Measurements from ENCODE around the gene ZIC4.

The ZIC4 gene

GRCh38 chr3:147406028-147406931 is at the start of gene ZIC4:
TSS of gene ZIC4 (minus strand) at chr3:147406543. CDS start at chr3:147402797, 3,746 bp downstream.
- no peak for DNase-seq
- in situ Hi-C loops (cut with MboI; ENCODE audit: low pct_unique_long_range_greater_than_20kb, low sequenced_read_pairs) = no loop called here

DNA sequence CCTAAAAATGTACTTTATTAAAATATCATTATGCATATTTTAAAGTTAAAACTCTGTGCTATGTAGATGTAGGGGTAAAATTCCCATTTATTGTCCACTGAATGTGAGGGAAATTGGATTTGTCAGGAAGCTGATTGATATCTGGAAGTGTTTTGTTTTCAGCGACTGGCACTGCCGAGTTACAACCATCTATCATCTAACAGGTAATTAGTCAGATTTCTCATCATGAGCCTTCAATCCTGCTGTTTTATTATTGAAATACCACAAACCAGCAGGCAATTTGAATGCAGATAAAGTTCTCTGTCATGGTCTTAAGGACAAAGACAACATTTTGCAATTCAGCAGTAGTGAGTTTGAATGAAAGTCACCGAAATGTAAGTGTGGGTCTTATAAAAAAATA is 43.3 kb upstream of the ZIC4 start:
- no peak for DNase-seq
- in situ Hi-C loops (cut with MboI; ENCODE audit: low pct_unique_long_range_greater_than_20kb, low sequenced_read_pairs) = no loop called here

- in situ Hi-C loops (cut with MboI; ENCODE audit: low pct_unique_long_range_greater_than_20kb, low sequenced_read_pairs) = no loop called here
- no peak for DNase-seq
Measured at GRCh38 chr3:147447224-147447623, 40.9 kb upstream of the ZIC4 start.

GRCh38 chr3:147431751-147432150 is 25.4 kb upstream of the ZIC4 start:
- in situ Hi-C loops (cut with MboI; ENCODE audit: low pct_unique_long_range_greater_than_20kb, low sequenced_read_pairs) = no loop called here
- no peak for DNase-seq

- in situ Hi-C loops (cut with MboI; ENCODE audit: low pct_unique_long_range_greater_than_20kb, low sequenced_read_pairs) = no loop called here
- DNase-seq = no peak
Measured at GRCh38 chr3:147428754-147429153, 22.4 kb upstream of the ZIC4 start.

DNA sequence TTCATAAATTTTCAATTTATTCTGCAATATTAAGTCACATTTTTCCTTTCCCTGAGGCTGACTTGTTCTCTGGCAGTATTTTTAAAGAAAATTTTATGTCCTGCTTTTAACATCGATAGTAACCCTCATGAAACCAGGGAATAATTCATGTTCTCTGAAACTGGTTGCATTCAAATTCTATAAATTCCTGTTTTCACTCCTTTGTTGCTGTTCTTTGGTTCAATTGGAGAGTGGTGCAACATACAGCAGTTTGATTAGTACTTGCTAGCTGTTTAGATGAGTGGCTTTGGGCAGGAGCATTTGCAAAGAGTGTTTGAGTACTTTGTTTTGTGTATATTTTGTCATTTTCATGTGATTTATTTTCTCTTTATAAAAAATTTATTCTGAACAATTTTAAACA is 22.0 kb upstream of the ZIC4 start:
- no peak for DNase-seq
- in situ Hi-C loops (cut with MboI; ENCODE audit: low pct_unique_long_range_greater_than_20kb, low sequenced_read_pairs) = no loop called here

GRCh38 chr3:147427746-147428145 is 21.4 kb upstream of the ZIC4 start:
- DNase-seq = no peak
- in situ Hi-C loops (cut with MboI; ENCODE audit: low pct_unique_long_range_greater_than_20kb, low sequenced_read_pairs) = no loop called here

GRCh38 chr3:147426931-147427330 is 20.6 kb upstream of the ZIC4 start:
- in situ Hi-C loops (cut with MboI; ENCODE audit: low pct_unique_long_range_greater_than_20kb, low sequenced_read_pairs) = no loop called here
- DNase-seq = no peak

DNA sequence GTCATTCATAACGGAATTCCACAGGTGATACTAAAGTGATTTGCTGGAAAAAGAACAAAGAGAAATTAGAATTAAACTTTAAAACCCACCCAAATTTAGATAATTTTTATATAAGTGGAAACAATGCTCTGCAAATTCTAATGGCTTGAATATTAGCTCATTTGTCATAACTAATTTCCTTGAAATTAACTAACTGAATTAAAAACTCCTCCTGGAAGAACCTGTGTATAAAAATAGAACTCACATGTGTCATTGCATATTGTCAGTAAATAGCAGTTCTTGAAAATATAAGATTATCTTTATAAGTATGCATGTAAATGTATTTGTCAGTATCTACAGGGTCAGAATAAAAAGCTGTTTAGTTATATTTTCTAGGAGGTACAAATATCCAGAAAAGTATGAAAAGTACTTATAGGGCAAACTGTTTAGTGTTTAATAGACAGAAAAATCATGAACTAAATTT is 19.1 kb upstream of the ZIC4 start:
- in situ Hi-C loops (cut with MboI; ENCODE audit: low pct_unique_long_range_greater_than_20kb, low sequenced_read_pairs) = no loop called here

DNA sequence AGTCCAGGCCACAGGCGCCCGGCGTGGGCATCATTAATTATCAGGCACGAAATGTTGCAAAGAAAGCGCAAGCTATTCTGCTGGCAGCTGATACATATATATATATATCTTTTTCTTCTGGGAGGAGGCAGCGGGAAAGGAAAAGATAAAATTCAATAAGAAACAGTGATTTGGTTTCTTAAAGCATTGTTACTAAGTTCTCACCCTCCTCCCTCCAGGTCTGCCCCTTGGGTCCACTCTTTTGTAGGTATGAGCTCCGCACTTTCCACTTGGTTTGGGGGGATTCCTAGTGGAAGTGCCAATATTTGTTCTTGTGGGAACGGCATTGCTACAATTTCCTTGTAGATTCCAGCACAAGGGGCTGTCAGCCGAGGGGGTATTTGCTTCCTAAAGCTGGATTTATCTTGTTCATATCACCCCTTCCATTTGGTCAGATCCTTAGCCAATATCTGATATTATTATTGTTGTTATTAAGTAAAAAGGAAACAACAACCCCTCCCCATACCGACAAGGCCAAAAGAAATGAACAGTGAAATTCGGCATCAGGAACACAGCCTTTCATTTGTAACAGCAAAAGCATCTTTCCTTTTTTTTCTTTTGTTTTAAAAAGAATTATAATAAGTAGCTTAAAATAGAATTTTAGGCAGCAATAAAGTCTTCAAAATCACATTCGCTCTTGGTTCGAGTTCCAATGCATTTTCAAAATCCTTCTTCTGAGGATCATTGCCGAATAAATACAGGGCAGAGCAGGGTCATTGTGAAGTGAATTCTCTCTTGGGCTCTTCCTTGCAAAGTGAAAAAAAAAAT is 18.4 kb upstream of the ZIC4 start:
- DNase-seq = no peak
- in situ Hi-C loops (cut with MboI; ENCODE audit: low pct_unique_long_range_greater_than_20kb, low sequenced_read_pairs) = no loop called here

More for the DNA sequence above, 19.1 kb upstream of the ZIC4 start:
- no peak for DNase-seq

- DNase-seq = no peak
- in situ Hi-C loops (cut with MboI; ENCODE audit: low pct_unique_long_range_greater_than_20kb, low sequenced_read_pairs) = no loop called here
Measured at GRCh38 chr3:147423798-147424580, 17.6 kb upstream of the ZIC4 start.

- in situ Hi-C loops (cut with MboI; ENCODE audit: low pct_unique_long_range_greater_than_20kb, low sequenced_read_pairs) = no loop called here
- no peak for DNase-seq
Measured at GRCh38 chr3:147423537-147423797, 17.1 kb upstream of the ZIC4 start.

GRCh38 chr3:147422601-147423536 is 16.5 kb upstream of the ZIC4 start:
- no peak for DNase-seq
- in situ Hi-C loops (cut with MboI; ENCODE audit: low pct_unique_long_range_greater_than_20kb, low sequenced_read_pairs) = no loop called here

DNA sequence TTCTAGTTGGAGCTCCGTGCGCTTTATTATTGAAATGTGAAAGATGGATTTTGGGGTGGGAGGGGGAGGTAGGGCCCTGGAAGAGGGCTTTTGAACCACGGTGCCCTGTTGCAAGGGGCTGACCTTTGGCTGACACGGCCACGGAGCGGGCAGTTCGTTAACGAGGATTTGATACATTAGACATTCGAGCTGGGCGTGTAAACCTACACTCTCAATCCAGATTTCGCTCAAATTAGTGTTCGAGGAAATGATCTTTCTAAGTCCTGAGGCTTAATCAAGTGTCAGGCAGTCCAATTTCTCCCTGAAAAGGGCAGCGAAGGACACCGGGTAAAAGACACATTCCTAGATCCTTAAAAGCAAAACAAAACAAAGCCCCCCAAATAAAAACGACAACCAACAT is 15.9 kb upstream of the ZIC4 start:
- in situ Hi-C loops (cut with MboI; ENCODE audit: low pct_unique_long_range_greater_than_20kb, low sequenced_read_pairs) = no loop called here
- DNase-seq = no peak

GRCh38 chr3:147421184-147421912 is 15.0 kb upstream of the ZIC4 start:
- in situ Hi-C loops (cut with MboI; ENCODE audit: low pct_unique_long_range_greater_than_20kb, low sequenced_read_pairs) = no loop called here
- no peak for DNase-seq

- DNase-seq = no peak
- in situ Hi-C loops (cut with MboI; ENCODE audit: low pct_unique_long_range_greater_than_20kb, low sequenced_read_pairs) = no loop called here
Measured at GRCh38 chr3:147420353-147421183, 14.2 kb upstream of the ZIC4 start.

DNA sequence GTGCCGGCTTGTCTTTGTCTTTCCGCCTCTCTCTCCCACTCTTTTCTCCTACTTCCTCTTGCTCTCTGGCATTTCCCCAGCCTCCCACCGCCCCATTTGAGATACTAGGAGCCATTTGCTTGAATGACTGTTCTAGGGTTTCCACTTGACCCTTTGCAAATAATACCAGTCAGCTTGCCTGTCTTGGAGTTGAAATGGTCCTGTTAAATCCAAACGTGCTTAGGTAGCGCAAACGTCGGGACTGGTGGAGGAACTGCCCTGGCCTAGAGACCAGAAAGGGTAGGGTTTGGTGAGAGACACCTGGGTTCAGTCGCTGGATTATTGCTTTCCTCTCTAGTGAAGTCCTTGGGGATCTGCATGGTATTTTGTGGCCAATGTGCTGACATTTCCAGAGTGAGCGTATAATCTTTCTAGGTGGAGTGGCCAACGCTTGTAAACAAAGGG is 13.5 kb upstream of the ZIC4 start:
- DNase-seq = no peak
- in situ Hi-C loops (cut with MboI; ENCODE audit: low pct_unique_long_range_greater_than_20kb, low sequenced_read_pairs) = no loop called here
